PC-3 (cell line): ENCODE results near the gene SPAG6.

ENCODE experiments used
- CTCF ChIP-seq: fragments of 300-600 bp; sonication (generic); conservative IDR thresholded peaks from 2 replicates; pipeline ENCODE4 v1.5.1; 2017; ENCODE audit warnings: antibody characterized with exemption, low read depth, mild to moderate bottlenecking, low read length
- EZH2phosphoT487 ChIP-seq: fragments of 300-600 bp; sonication (generic); IDR thresholded peaks from 2 replicates; pipeline ENCODE4 v1.6.1; 2018; ENCODE audit warnings: mild to moderate bottlenecking, antibody characterized with exemption, low read length, borderline replicate concordance

GRCh38 chr10:22338185-22338900 is 7.0 kb upstream of the SPAG6 start:
- TF ChIP-seq CTCF (no peak), EZH2phosphoT487 (no peak)
